ENCODE measurements around the gene EXOSC7.
A peak's percentile ranks its signal among the peaks of the same experiment; 100 is the strongest.
"Not testable (repeated sequence)": the region's sequence is repeated elsewhere in the genome, so short reads cannot be mapped to it uniquely, and the experiment has no call there.

EXOSC7 gene

GRCh38 chr3:45043728-45044299, 67.8 kb downstream of the EXOSC7 start:
- Histone ChIP-seq H3K9ac (ENCODE audit: low read length) (no peak overlapping the region), H4K8ac (ENCODE audit: low read depth, low read length) (no peak overlapping the region), H3K79me1 (ENCODE audit: low read length) (no peaks in the 10 kb centered on the region), H2BK120ac (ENCODE audit: low read depth, low read length) (no peak overlapping the region), H3K27ac (ENCODE audit: low read depth, low read length) (no peak overlapping the region), H4K5ac (ENCODE audit: low read length) (no peak overlapping the region), H3K36me3 (ENCODE audit: control insufficient read depth, insufficient read depth, low read length) (no peaks in the 10 kb centered on the region), H3K4me1 (ENCODE audit: control insufficient read depth, low read depth, low read length) (peaks cover 1% of the 10 kb centered on the region), H2BK15ac (replicated peaks; ENCODE audit: low read depth) (no peak overlapping the region), H3K4ac (ENCODE audit: low read depth, low read length) (no peak overlapping the region), H2AK5ac (ENCODE audit: low read length) (peak overlapping the region; percentile 46), H3K4me2 (ENCODE audit: low read length) (no peak overlapping the region), H3K56ac (ENCODE audit: low read length) (peak overlapping the region; percentile 15), H3K23ac (ENCODE audit: low read length) (peak overlapping the region; percentile 50), H3K79me2 (ENCODE audit: control insufficient read depth, insufficient read depth, low read length) (no peaks in the 10 kb centered on the region), H3K27me3 (ENCODE audit: insufficient read depth, low read length, poor library complexity) (no peaks in the 10 kb centered on the region), H3K4me3 (ENCODE audit: low read length) (no peak overlapping the region), H3K18ac (ENCODE audit: low read length) (no peak overlapping the region), H2BK5ac (ENCODE audit: low read length) (no peak overlapping the region)
- DNase-seq = peak; percentile 73
- WGBS (ENCODE audit: extremely low coverage, insufficient coverage, low lambda C conversion rate) = no CpG with 5 or more reads among the region's 2 CpGs

- no peak overlapping the region for H3K27ac ChIP-seq (ENCODE audit: low read depth, low read length)
- no peak for DNase-seq
- H3K9ac ChIP-seq (ENCODE audit: low read length) = no peak overlapping the region
- H3K4me1 ChIP-seq (ENCODE audit: control insufficient read depth, low read depth, low read length) = peaks cover 1% of the 10 kb centered on the region
- H4K5ac ChIP-seq (ENCODE audit: low read length) = no peak overlapping the region
- no peak overlapping the region for H3K4me2 ChIP-seq (ENCODE audit: low read length)
- no peak overlapping the region for H2BK120ac ChIP-seq (ENCODE audit: low read depth, low read length)
- no peak overlapping the region for H3K4ac ChIP-seq (ENCODE audit: low read depth, low read length)
- no peak overlapping the region for H2AK5ac ChIP-seq (ENCODE audit: low read length)
- no peak overlapping the region for H3K56ac ChIP-seq (ENCODE audit: low read length)
- H2BK15ac ChIP-seq (replicated peaks; ENCODE audit: low read depth) = no peak overlapping the region
- H3K79me1 ChIP-seq (ENCODE audit: low read length) = no peaks in the 10 kb centered on the region
- no CpG with 5 or more reads among the region's 4 CpGs for WGBS (ENCODE audit: extremely low coverage, insufficient coverage, low lambda C conversion rate)
- H3K27me3 ChIP-seq (ENCODE audit: insufficient read depth, low read length, poor library complexity) = no peaks in the 10 kb centered on the region
- H3K4me3 ChIP-seq (ENCODE audit: low read length) = no peak overlapping the region
- no peak overlapping the region for H3K18ac ChIP-seq (ENCODE audit: low read length)
- H3K79me2 ChIP-seq (ENCODE audit: control insufficient read depth, insufficient read depth, low read length) = no peaks in the 10 kb centered on the region
- H3K23ac ChIP-seq (ENCODE audit: low read length) = no peak overlapping the region
- no peaks in the 10 kb centered on the region for H3K36me3 ChIP-seq (ENCODE audit: control insufficient read depth, insufficient read depth, low read length)
- H4K8ac ChIP-seq (ENCODE audit: low read depth, low read length) = no peak overlapping the region
- no peak overlapping the region for H2BK5ac ChIP-seq (ENCODE audit: low read length)
These were observed 72.2 kb downstream of the EXOSC7 start for GRCh38 chr3:45048244-45048643.

GRCh38 chr3:45049807-45050206, 73.8 kb downstream of the EXOSC7 start:
- Histone ChIP-seq H3K23ac (ENCODE audit: low read length) (no peak overlapping the region), H4K8ac (ENCODE audit: low read depth, low read length) (no peak overlapping the region), H3K4me1 (ENCODE audit: control insufficient read depth, low read depth, low read length) (no peaks in the 10 kb centered on the region), H2AK5ac (ENCODE audit: low read length) (no peak overlapping the region), H2BK15ac (replicated peaks; ENCODE audit: low read depth) (no peak overlapping the region), H3K4me3 (ENCODE audit: low read length) (no peak overlapping the region), H3K18ac (ENCODE audit: low read length) (no peak overlapping the region), H2BK5ac (ENCODE audit: low read length) (no peak overlapping the region), H3K36me3 (ENCODE audit: control insufficient read depth, insufficient read depth, low read length) (no peaks in the 10 kb centered on the region), H3K56ac (ENCODE audit: low read length) (no peak overlapping the region), H2BK120ac (ENCODE audit: low read depth, low read length) (no peak overlapping the region), H3K27me3 (ENCODE audit: insufficient read depth, low read length, poor library complexity) (no peaks in the 10 kb centered on the region), H3K79me2 (ENCODE audit: control insufficient read depth, insufficient read depth, low read length) (no peaks in the 10 kb centered on the region), H3K4ac (ENCODE audit: low read depth, low read length) (no peak overlapping the region), H3K9ac (ENCODE audit: low read length) (no peak overlapping the region), H3K79me1 (ENCODE audit: low read length) (no peaks in the 10 kb centered on the region), H3K4me2 (ENCODE audit: low read length) (no peak overlapping the region), H3K27ac (ENCODE audit: low read depth, low read length) (no peak overlapping the region), H4K5ac (ENCODE audit: low read length) (no peak overlapping the region)
- no CpG with 5 or more reads among the region's 4 CpGs for WGBS (ENCODE audit: extremely low coverage, insufficient coverage, low lambda C conversion rate)
- DNase-seq = no peak

- H3K56ac ChIP-seq (ENCODE audit: low read length) = no peak overlapping the region
- H3K36me3 ChIP-seq (ENCODE audit: control insufficient read depth, insufficient read depth, low read length) = no peaks in the 10 kb centered on the region
- DNase-seq = no peak
- H4K8ac ChIP-seq (ENCODE audit: low read depth, low read length) = no peak overlapping the region
- no peak overlapping the region for H3K4me3 ChIP-seq (ENCODE audit: low read length)
- no peak overlapping the region for H3K9ac ChIP-seq (ENCODE audit: low read length)
- H3K4me1 ChIP-seq (ENCODE audit: control insufficient read depth, low read depth, low read length) = peaks cover 8% of the 10 kb centered on the region
- no peak overlapping the region for H3K27ac ChIP-seq (ENCODE audit: low read depth, low read length)
- no peak overlapping the region for H2BK120ac ChIP-seq (ENCODE audit: low read depth, low read length)
- H3K27me3 ChIP-seq (ENCODE audit: insufficient read depth, low read length, poor library complexity) = no peaks in the 10 kb centered on the region
- no peaks in the 10 kb centered on the region for H3K79me1 ChIP-seq (ENCODE audit: low read length)
- no peak overlapping the region for H2BK15ac ChIP-seq (replicated peaks; ENCODE audit: low read depth)
- no peak overlapping the region for H2BK5ac ChIP-seq (ENCODE audit: low read length)
- no CpG with 5 or more reads among the region's 6 CpGs for WGBS (ENCODE audit: extremely low coverage, insufficient coverage, low lambda C conversion rate)
- H3K4me2 ChIP-seq (ENCODE audit: low read length) = no peak overlapping the region
- H3K79me2 ChIP-seq (ENCODE audit: control insufficient read depth, insufficient read depth, low read length) = no peaks in the 10 kb centered on the region
- no peak overlapping the region for H3K4ac ChIP-seq (ENCODE audit: low read depth, low read length)
- H4K5ac ChIP-seq (ENCODE audit: low read length) = no peak overlapping the region
- H2AK5ac ChIP-seq (ENCODE audit: low read length) = no peak overlapping the region
- no peak overlapping the region for H3K23ac ChIP-seq (ENCODE audit: low read length)
- H3K18ac ChIP-seq (ENCODE audit: low read length) = no peak overlapping the region
These were observed 75.6 kb downstream of the EXOSC7 start for GRCh38 chr3:45051685-45052084.

GRCh38 chr3:45053805-45054195, 77.8 kb downstream of the EXOSC7 start:
- not testable (repeated sequence) for H4K5ac ChIP-seq (ENCODE audit: low read length); DNase-seq; H3K27me3 ChIP-seq (ENCODE audit: insufficient read depth, low read length, poor library complexity); H3K23ac ChIP-seq (ENCODE audit: low read length); H3K27ac ChIP-seq (ENCODE audit: low read depth, low read length); H4K8ac ChIP-seq (ENCODE audit: low read depth, low read length); H3K79me1 ChIP-seq (ENCODE audit: low read length); H3K9ac ChIP-seq (ENCODE audit: low read length); H2BK5ac ChIP-seq (ENCODE audit: low read length); H3K79me2 ChIP-seq (ENCODE audit: control insufficient read depth, insufficient read depth, low read length); H3K18ac ChIP-seq (ENCODE audit: low read length); H2BK15ac ChIP-seq (replicated peaks; ENCODE audit: low read depth); H3K56ac ChIP-seq (ENCODE audit: low read length); H3K4me3 ChIP-seq (ENCODE audit: low read length); H3K4ac ChIP-seq (ENCODE audit: low read depth, low read length); H3K4me2 ChIP-seq (ENCODE audit: low read length); H3K36me3 ChIP-seq (ENCODE audit: control insufficient read depth, insufficient read depth, low read length); H2BK120ac ChIP-seq (ENCODE audit: low read depth, low read length); H2AK5ac ChIP-seq (ENCODE audit: low read length)
- no CpG with 5 or more reads among the region's 1 CpG for WGBS (ENCODE audit: extremely low coverage, insufficient coverage, low lambda C conversion rate)
- H3K4me1 ChIP-seq (ENCODE audit: control insufficient read depth, low read depth, low read length) = peaks cover 13% of the 10 kb centered on the region

GRCh38 chr3:45054196-45054857, 78.3 kb downstream of the EXOSC7 start:
- H2BK5ac ChIP-seq (ENCODE audit: low read length) = no peak overlapping the region
- H3K4me3 ChIP-seq (ENCODE audit: low read length) = no peak overlapping the region
- H3K23ac ChIP-seq (ENCODE audit: low read length) = no peak overlapping the region
- no peak overlapping the region for H3K18ac ChIP-seq (ENCODE audit: low read length)
- no peak overlapping the region for H3K56ac ChIP-seq (ENCODE audit: low read length)
- no peaks in the 10 kb centered on the region for H3K79me2 ChIP-seq (ENCODE audit: control insufficient read depth, insufficient read depth, low read length)
- H2AK5ac ChIP-seq (ENCODE audit: low read length) = peak overlapping the region; percentile 86
- no peak overlapping the region for H3K27ac ChIP-seq (ENCODE audit: low read depth, low read length)
- H2BK15ac ChIP-seq (replicated peaks; ENCODE audit: low read depth) = no peak overlapping the region
- H2BK120ac ChIP-seq (ENCODE audit: low read depth, low read length) = no peak overlapping the region
- WGBS (ENCODE audit: extremely low coverage, insufficient coverage, low lambda C conversion rate) = no CpG with 5 or more reads among the region's 3 CpGs
- DNase-seq = no peak
- H4K8ac ChIP-seq (ENCODE audit: low read depth, low read length) = no peak overlapping the region
- no peak overlapping the region for H3K9ac ChIP-seq (ENCODE audit: low read length)
- no peaks in the 10 kb centered on the region for H3K79me1 ChIP-seq (ENCODE audit: low read length)
- H4K5ac ChIP-seq (ENCODE audit: low read length) = no peak overlapping the region
- H3K4me1 ChIP-seq (ENCODE audit: control insufficient read depth, low read depth, low read length) = peaks cover 16% of the 10 kb centered on the region
- no peak overlapping the region for H3K4ac ChIP-seq (ENCODE audit: low read depth, low read length)
- no peak overlapping the region for H3K4me2 ChIP-seq (ENCODE audit: low read length)
- H3K27me3 ChIP-seq (ENCODE audit: insufficient read depth, low read length, poor library complexity) = no peaks in the 10 kb centered on the region
- no peaks in the 10 kb centered on the region for H3K36me3 ChIP-seq (ENCODE audit: control insufficient read depth, insufficient read depth, low read length)

Measured in mesendoderm (in vitro differentiated cells).